ENCODE measurements around the gene SMIM20. TPM values are rescaled to one million over a fixed set of nuclear protein-coding genes. Genes with fewer than 3 reads are reported as not detected.

Gene SMIM20
- total and polyA plus RNA-seq, 4 donors: 11.1 to 25.0 (median 20.4) TPM

GRCh38 chr4:25872851-25873631 lies 41.0 kb upstream of the SMIM20 start (continued):
- TF ChIP-seq REST (IDR thresholded peaks at IDR 0.05) (no peak), HNF4A (conservative IDR thresholded peaks at IDR 0.05) (no peak)

- Histone ChIP-seq H3K36me3 (ENCODE audit: control insufficient read depth in 4 of 4, insufficient read depth in 3 of 4, low read depth in 1 of 4, low read length in 3 of 4) (no peaks in the 10 kb centered on the region), H3K9ac (ENCODE audit: low read depth in 1 of 2, low read length in 2 of 2) (no peak overlapping the region), H3K4me3 (ENCODE audit: low read depth in 1 of 3, low read length in 3 of 3) (no peak overlapping the region), H3K4me1 (ENCODE audit: control insufficient read depth in 4 of 4, insufficient read depth in 4 of 4, low read length in 3 of 4) (no peaks in the 10 kb centered on the region), H3K27me3 (ENCODE audit: control insufficient read depth in 4 of 4, insufficient read depth in 4 of 4, low read length in 3 of 4) (no peaks in the 10 kb centered on the region), H3K27ac (ENCODE audit: low read depth in 1 of 2, low read length in 2 of 2) (no peak overlapping the region), H3K9me3 (ENCODE audit: control insufficient read depth in 4 of 4, low read length in 3 of 4) (no peaks in the 10 kb centered on the region)
- no peak for TF ChIP-seq YY1 (IDR thresholded peaks at IDR 0.05)
- TF ChIP-seq NR2F2 (IDR thresholded peaks at IDR 0.05): no peak
- no peak for TF ChIP-seq TAF1 (conservative IDR thresholded peaks at IDR 0.05)
- TF ChIP-seq FOXA2 (IDR thresholded peaks at IDR 0.05): no peak
- no peak for TF ChIP-seq GABPA (IDR thresholded peaks at IDR 0.05 in 1 of 2, conservative IDR thresholded peaks at IDR 0.05 in 1 of 2)
- no peak for TF ChIP-seq REST (IDR thresholded peaks at IDR 0.05)
- no peak for TF ChIP-seq FOXA1 (IDR thresholded peaks at IDR 0.05)
- TF ChIP-seq ATF3 (IDR thresholded peaks at IDR 0.05): no peak
- no peak for TF ChIP-seq RXRA (IDR thresholded peaks at IDR 0.05)
- no peak for TF ChIP-seq MAX (IDR thresholded peaks at IDR 0.05)
- no peak for DNase-seq (ENCODE audit: low spot score)
- 81% methylated on average over 7 of the region's 7 CpGs for WGBS
Measured at GRCh38 chr4:25873632-25874129, 40.3 kb upstream of the SMIM20 start.

GRCh38 chr4:25874655-25875054 lies 39.4 kb upstream of the SMIM20 start:
- Histone ChIP-seq H3K36me3 (ENCODE audit: control insufficient read depth in 4 of 4, insufficient read depth in 3 of 4, low read depth in 1 of 4, low read length in 3 of 4) (no peaks in the 10 kb centered on the region), H3K4me3 (ENCODE audit: low read depth in 1 of 3, low read length in 3 of 3) (no peak overlapping the region), H3K4me1 (ENCODE audit: control insufficient read depth in 4 of 4, insufficient read depth in 4 of 4, low read length in 3 of 4) (no peaks in the 10 kb centered on the region), H3K27ac (ENCODE audit: low read depth in 1 of 2, low read length in 2 of 2) (no peak overlapping the region), H3K27me3 (ENCODE audit: control insufficient read depth in 4 of 4, insufficient read depth in 4 of 4, low read length in 3 of 4) (no peaks in the 10 kb centered on the region), H3K9me3 (ENCODE audit: control insufficient read depth in 4 of 4, low read length in 3 of 4) (no peaks in the 10 kb centered on the region), H3K9ac (ENCODE audit: low read depth in 1 of 2, low read length in 2 of 2) (no peak overlapping the region)
- TF ChIP-seq ZBTB33 (IDR thresholded peaks at IDR 0.05) (no peak), HNF4A (conservative IDR thresholded peaks at IDR 0.05) (no peak), RAD21 (IDR thresholded peaks at IDR 0.05) (no peak), SP1 (IDR thresholded peaks at IDR 0.05) (no peak)
- DNase-seq (ENCODE audit: low spot score): no peak
- 88% methylated on average over 3 of the region's 3 CpGs for WGBS

All from liver (tissue), 9 donors.